Thoracic aorta (tissue), 2 donors: ENCODE data around the gene PPP1CA. TPM values are rescaled to one million over a fixed set of nuclear protein-coding genes. Genes with fewer than 3 reads are reported as not detected.

Experiments used
- ATAC-seq: fragments of 150-250 bp; one replicate; pipeline ENCODE4 v1.8.0; 2017; ENCODE audit warnings: low read depth; ENCODE audit not compliant: insufficient number of reproducible peaks, low FRiP score
- DNase-seq: peaks from one replicate; pipeline ENCODE4 v3.0.0-alpha.2; 2020; ENCODE audit warnings: low spot score
- H3K27ac ChIP-seq, 2 donors: fragments of 200-600 bp; sonication (generic); 1 replicate in 1 of 2; 2 replicates in 1 of 2; pipeline ENCODE4 v1.5.1; 2016; ENCODE audit warnings: mild to moderate bottlenecking in 2 of 2, moderate library complexity in 2 of 2
- H3K27me3 ChIP-seq: fragments of 200-600 bp; sonication (generic); replicated peaks from 2 replicates; pipeline ENCODE4 v1.6.0; 2016; ENCODE audit warnings: mild to moderate bottlenecking; ENCODE audit not compliant: insufficient read depth
- H3K36me3 ChIP-seq: fragments of 200-600 bp; sonication (generic); one replicate; pipeline ENCODE4 v1.5.1; 2016
- H3K4me1 ChIP-seq, 2 donors: fragments of 200-600 bp; sonication (generic); 1 replicate in 1 of 2; 2 replicates in 1 of 2; pipeline versions ENCODE4 v1.5.1 to v1.6.0; 2016; ENCODE audit warnings: low read depth in 2 of 2, mild to moderate bottlenecking in 1 of 2; ENCODE audit not compliant: control insufficient read depth in 1 of 2
- H3K4me3 ChIP-seq: fragments of 200-600 bp; sonication (generic); 2 replicates; pipeline ENCODE4 v1.5.1; 2016; ENCODE audit warnings: mild to moderate bottlenecking
- H3K9me3 ChIP-seq: fragments of 200-600 bp; sonication (generic); 2 replicates; pipeline ENCODE4 v1.5.1; 2016
- CTCF ChIP-seq: fragments of 200-600 bp; sonication (generic); IDR thresholded peaks from one replicate; pipeline ENCODE4 v1.5.1; 2019; ENCODE audit warnings: antibody characterized with exemption
- total RNA-seq, 2 donors: library from RNA; depleted of rRNA; stranded (reverse); fragments of >200 nt; gene quantifications; one replicate each; pipeline versions ENCODE4 v1.1.0 to v1.2.3, GENCODE V29; 2016

The PPP1CA gene
- total RNA-seq, 2 donors from 2014 or later = 74.4 to 77.8 TPM

DNA sequence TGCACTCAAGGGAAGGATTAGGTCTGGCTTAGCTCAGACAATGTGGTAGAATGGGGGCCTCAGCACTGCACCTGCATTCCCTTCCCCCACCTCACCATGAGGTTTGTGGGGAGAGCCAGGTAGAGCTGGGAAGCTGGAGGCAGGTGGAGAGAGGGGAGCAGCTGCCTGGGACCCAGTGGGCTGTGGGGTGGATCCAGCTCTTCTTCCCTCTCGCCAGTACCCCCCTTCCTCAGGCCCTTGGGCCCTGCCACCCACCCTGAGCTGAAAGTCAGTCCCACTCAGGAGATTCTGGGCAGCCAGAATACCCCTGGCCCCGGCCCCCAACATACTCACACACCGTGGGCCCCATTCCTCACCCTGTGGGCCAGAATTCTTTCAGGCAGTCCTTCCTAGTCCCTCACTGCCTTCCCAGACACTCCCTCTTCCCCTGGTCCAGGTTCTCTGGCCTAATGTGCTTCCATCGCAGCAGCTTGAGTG lies 45.2 kb downstream of the PPP1CA start:
- Histone ChIP-seq H3K27ac (peak overlapping the region; percentile 99 to 100), H3K4me1 (peaks cover 45 to 58% of the 10 kb centered on the region in 2 donors), H3K9me3 (no peaks in the 10 kb centered on the region), H3K27me3 (no peaks in the 10 kb centered on the region), H3K36me3 (no peaks in the 10 kb centered on the region), H3K4me3 (no peak overlapping the region)
- ATAC-seq = no peak
- no peak for TF ChIP-seq CTCF
- no peak for DNase-seq

- Histone ChIP-seq H3K9me3 (no peaks in the 10 kb centered on the region), H3K27ac (peak overlapping the region; percentile 99 to 100), H3K27me3 (no peaks in the 10 kb centered on the region), H3K36me3 (no peaks in the 10 kb centered on the region), H3K4me3 (no peak overlapping the region), H3K4me1 (peaks cover 47 to 64% of the 10 kb centered on the region in 2 donors)
- ATAC-seq = no peak
- no peak for TF ChIP-seq CTCF
- DNase-seq = no peak
Observed at GRCh38 chr11:67355794-67356386, 45.8 kb downstream of the PPP1CA start.

GRCh38 chr11:67355023-67355793 lies 46.5 kb downstream of the PPP1CA start:
- DNase-seq (no peak), ATAC-seq (no peak)
- Histone ChIP-seq H3K4me3 (no peak overlapping the region), H3K36me3 (no peaks in the 10 kb centered on the region), H3K27ac (peak overlapping the region; percentile 99 to 100), H3K27me3 (no peaks in the 10 kb centered on the region), H3K9me3 (no peaks in the 10 kb centered on the region), H3K4me1 (peaks cover 50 to 68% of the 10 kb centered on the region in 2 donors)
- no peak for TF ChIP-seq CTCF

DNA sequence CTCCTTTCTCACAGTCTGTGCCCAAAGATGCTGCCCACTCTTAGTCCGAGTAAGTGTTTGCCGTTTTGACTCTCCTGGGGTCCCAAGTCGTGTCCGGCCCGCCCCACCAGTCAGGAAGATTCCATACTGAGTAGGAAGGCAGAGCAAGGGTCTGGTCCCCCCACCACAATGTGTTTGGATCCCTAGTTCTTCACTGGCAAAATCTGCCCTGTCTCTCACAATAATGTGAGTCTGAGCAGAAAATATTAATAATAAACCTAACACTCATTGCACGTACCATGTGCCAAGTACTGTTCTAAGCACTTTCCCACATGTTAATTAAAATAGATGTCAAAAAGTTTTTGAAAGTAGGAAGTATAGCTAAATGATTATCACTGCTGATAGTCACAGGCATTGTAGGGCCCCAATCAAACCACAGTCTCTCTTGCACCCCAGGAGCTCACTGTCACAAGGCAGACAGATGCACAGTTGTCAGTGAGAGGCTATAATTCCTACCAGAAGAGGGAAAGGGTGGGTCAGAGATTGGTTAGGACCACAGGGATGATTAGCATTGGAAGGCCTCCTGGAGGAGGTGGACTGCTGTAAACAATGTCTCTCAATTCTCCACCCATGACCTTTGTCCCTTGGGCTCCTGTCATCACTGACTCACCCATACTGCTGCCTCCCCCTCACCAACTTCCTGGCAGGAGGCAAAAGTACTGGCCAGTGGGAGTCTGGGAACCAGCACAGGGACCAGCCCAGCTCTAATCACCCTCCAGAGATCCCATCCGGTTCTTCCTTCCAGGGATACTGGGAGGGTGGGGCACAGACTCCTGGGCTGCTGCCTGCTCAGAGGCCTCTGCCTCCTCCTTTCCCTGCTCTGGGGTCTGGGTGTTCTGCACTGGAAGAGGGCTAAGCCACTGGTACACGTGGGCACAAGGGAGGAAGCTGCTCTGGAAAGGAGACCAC lies 47.3 kb downstream of the PPP1CA start:
- no peaks in the 10 kb centered on the region for H3K9me3 ChIP-seq
- H3K27me3 ChIP-seq = no peaks in the 10 kb centered on the region
- DNase-seq (peak; percentile 87), ATAC-seq (peak; percentile 31)
- peak overlapping the region; percentile 89 for H3K4me3 ChIP-seq
- H3K36me3 ChIP-seq = no peaks in the 10 kb centered on the region
- peaks cover 50 to 68% of the 10 kb centered on the region in 2 donors for H3K4me1 ChIP-seq
- H3K27ac ChIP-seq = peak overlapping the region; percentile 99 to 100
- peak; percentile 12 for TF ChIP-seq CTCF
